OCI-LY3 (cell line): ENCODE results near the gene NELL2.

Source experiments
- H2AFZ ChIP-seq: fragments of 200-600, 300-600 bp; shearing (Covaris generic); 2 replicates; pipeline ENCODE4 v1.6.0; 2014; ENCODE audit warnings: antibody characterized with exemption, low read depth, low read length
- H3K27ac ChIP-seq: fragments of 200-600, 300-600 bp; sonication (generic); 2 replicates; pipeline ENCODE4 v1.5.1; 2014; ENCODE audit warnings: mild to moderate bottlenecking, low read length, moderate library complexity, mixed read lengths
- H3K27me3 ChIP-seq: fragments of 200-600, 300-600 bp; sonication (generic); 2 replicates; pipeline ENCODE4 v1.6.1; 2014; ENCODE audit warnings: low read depth, low read length, mixed read lengths
- H3K36me3 ChIP-seq: fragments of 200-600, 300-600 bp; sonication (generic); replicated peaks from 2 replicates; pipeline ENCODE3; 2014; ENCODE audit warnings: low read depth, low read length, mixed read lengths
- H3K4me1 ChIP-seq: fragments of 300-600, 200-600 bp; sonication (generic); 2 replicates; pipeline ENCODE4 v1.6.1; 2014; ENCODE audit warnings: low read length, mixed read lengths
- H3K4me2 ChIP-seq: fragments of 200-600, 300-600 bp; sonication (generic); 2 replicates; pipeline ENCODE4 v1.6.1; 2014; ENCODE audit warnings: low read length, mixed read lengths
- H3K4me3 ChIP-seq: fragments of 300-600, 200-600 bp; sonication (generic); 2 replicates; pipeline ENCODE4 v1.5.1; 2014; ENCODE audit warnings: antibody characterized with exemption, mild to moderate bottlenecking, low read length, moderate library complexity
- H3K79me2 ChIP-seq: fragments of 300-600, 200-600 bp; shearing (Covaris generic); 2 replicates; pipeline ENCODE4 v1.6.1; 2014; ENCODE audit warnings: mild to moderate bottlenecking, low read length, mixed read lengths
- H3K9ac ChIP-seq: fragments of 300-600, 200-600 bp; shearing (Covaris generic); 2 replicates; pipeline ENCODE4 v1.6.0; 2014; ENCODE audit warnings: mild to moderate bottlenecking, low read length, moderate library complexity
- H3K9me3 ChIP-seq: fragments of 200-600, 300-600 bp; shearing (Covaris generic); 2 replicates; pipeline ENCODE4 v1.6.1; 2014; ENCODE audit warnings: low read length, mixed read lengths; ENCODE audit not compliant: insufficient read depth
- H4K20me1 ChIP-seq: fragments of 200-600, 300-600 bp; sonication (generic); 2 replicates; pipeline ENCODE4 v1.6.1; 2016; ENCODE audit warnings: low read length, mixed read lengths; ENCODE audit not compliant: insufficient read depth
- EZH2phosphoT487 ChIP-seq: fragments of 200-600 bp; shearing (Covaris generic); IDR thresholded peaks from 2 replicates; pipeline ENCODE4 v1.6.1; 2018; ENCODE audit warnings: antibody characterized with exemption, mixed run types, low read depth
- TF ChIP-seq, protein P1 (sequence below): fragments of 200-600, 300-600 bp; sonication (generic); IDR thresholded peaks from 2 replicates; pipeline ENCODE4 v1.5.1; 2014; ENCODE audit warnings: antibody characterized with exemption, low read length, low read depth

NELL2 gene

DNA sequence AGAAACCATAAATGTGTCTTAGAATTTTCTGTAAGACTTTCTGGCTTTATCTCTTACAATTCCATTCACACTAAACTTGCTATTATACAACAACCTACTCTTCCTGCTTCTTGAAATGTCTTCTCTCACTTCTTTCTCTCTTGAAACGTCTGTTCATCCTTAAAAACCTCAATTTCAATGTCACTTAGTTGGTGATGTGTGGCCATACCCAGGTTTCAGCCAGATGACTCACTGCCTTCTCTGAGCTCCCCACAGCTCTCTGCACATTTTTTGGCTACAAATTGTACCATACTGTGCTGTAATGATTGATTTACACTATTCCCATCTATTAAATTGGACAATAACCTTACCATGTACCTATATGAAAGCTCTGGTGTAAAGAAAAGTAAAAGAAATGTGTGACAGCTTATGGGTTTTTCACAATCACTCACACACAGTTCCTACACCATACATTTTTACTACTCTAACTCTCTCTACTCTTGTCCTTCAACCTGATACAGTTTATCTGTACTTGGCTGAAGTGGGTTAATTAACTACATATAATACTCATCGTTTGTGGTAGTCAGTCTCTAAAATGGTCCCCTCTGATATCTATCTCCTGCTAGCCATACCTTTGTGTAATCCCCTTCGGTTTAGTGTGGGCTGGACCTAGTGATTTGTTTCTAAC, 222.1 kb downstream of the NELL2 start:
- no peak overlapping the region for H3K9ac ChIP-seq
- H3K4me1 ChIP-seq, result no peaks in the 10 kb centered on the region

GRCh38 chr12:44649693-44650092, 226.4 kb downstream of the NELL2 start:
- Histone ChIP-seq H3K27ac (no peak overlapping the region), H3K36me3 (no peaks in the 10 kb centered on the region), H3K4me3 (no peak overlapping the region), H3K9me3 (peaks cover 3% of the 10 kb centered on the region; the same call in 1 of the 2 replicates), H4K20me1 (no peaks in the 10 kb centered on the region), H3K9ac (no peak overlapping the region), H2AFZ (no peak overlapping the region), H3K27me3 (no peaks in the 10 kb centered on the region), H3K4me2 (no peak overlapping the region), H3K4me1 (no peaks in the 10 kb centered on the region), H3K79me2 (no peaks in the 10 kb centered on the region)
- TF ChIP-seq, protein P1, sequence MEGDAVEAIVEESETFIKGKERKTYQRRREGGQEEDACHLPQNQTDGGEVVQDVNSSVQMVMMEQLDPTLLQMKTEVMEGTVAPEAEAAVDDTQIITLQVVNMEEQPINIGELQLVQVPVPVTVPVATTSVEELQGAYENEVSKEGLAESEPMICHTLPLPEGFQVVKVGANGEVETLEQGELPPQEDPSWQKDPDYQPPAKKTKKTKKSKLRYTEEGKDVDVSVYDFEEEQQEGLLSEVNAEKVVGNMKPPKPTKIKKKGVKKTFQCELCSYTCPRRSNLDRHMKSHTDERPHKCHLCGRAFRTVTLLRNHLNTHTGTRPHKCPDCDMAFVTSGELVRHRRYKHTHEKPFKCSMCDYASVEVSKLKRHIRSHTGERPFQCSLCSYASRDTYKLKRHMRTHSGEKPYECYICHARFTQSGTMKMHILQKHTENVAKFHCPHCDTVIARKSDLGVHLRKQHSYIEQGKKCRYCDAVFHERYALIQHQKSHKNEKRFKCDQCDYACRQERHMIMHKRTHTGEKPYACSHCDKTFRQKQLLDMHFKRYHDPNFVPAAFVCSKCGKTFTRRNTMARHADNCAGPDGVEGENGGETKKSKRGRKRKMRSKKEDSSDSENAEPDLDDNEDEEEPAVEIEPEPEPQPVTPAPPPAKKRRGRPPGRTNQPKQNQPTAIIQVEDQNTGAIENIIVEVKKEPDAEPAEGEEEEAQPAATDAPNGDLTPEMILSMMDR, result no peak
- no peak for TF ChIP-seq EZH2phosphoT487

More for the DNA sequence above, 222.1 kb downstream of the NELL2 start:
- Histone ChIP-seq H3K4me3 (no peak overlapping the region), H4K20me1 (no peaks in the 10 kb centered on the region), H3K4me2 (no peak overlapping the region), H3K79me2 (no peaks in the 10 kb centered on the region), H2AFZ (no peak overlapping the region), H3K36me3 (no peaks in the 10 kb centered on the region), H3K27me3 (no peaks in the 10 kb centered on the region), H3K27ac (no peak overlapping the region), H3K9me3 (peaks cover 3% of the 10 kb centered on the region; the same call in 1 of the 2 replicates)
- TF ChIP-seq, protein P1, result no peak
- no peak for TF ChIP-seq EZH2phosphoT487

DNA sequence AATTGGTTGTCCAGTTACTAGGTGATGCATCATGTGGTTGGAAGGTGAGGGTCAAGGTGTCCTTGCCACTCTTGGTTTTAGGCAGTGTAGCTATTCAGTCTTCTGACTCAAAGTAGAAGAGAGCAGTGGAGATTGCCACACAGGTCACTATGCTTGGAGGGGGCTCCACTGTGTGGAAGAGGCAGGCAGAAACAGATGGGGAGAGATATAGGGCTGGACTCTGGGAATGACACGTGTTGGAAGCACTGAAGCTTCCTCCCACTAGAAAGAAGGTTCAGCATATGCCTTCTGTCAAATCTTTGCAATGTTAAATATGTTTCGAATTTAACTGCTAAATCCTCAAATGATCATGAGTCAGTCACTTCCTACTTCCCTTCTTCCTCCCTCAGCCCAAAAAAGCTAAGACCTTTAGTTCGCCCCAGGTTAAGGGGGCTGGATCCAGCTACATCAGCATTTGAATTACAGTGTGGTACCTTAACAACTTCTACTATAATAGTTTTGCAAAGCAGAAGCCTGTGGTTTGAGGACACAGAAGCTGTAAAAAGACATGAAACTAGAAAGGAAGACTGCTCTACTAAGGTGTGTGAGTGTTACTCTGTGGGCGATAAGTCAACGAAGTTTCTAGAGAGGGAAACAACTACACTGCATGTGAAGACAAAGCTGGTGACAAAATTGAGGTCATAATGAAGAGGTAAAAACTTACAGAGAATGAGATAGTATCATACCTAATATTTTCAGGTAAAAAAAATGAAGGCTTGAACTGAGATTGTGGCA, 228.0 kb downstream of the NELL2 start:
- Histone ChIP-seq H3K27ac (no peak overlapping the region), H3K27me3 (no peaks in the 10 kb centered on the region), H3K9ac (no peak overlapping the region), H3K79me2 (no peaks in the 10 kb centered on the region), H2AFZ (no peak overlapping the region), H3K9me3 (no peaks in the 10 kb centered on the region), H3K4me1 (no peaks in the 10 kb centered on the region), H3K36me3 (no peaks in the 10 kb centered on the region), H3K4me3 (no peak overlapping the region), H3K4me2 (no peak overlapping the region), H4K20me1 (no peaks in the 10 kb centered on the region)
- TF ChIP-seq, protein P1, result no peak

DNA sequence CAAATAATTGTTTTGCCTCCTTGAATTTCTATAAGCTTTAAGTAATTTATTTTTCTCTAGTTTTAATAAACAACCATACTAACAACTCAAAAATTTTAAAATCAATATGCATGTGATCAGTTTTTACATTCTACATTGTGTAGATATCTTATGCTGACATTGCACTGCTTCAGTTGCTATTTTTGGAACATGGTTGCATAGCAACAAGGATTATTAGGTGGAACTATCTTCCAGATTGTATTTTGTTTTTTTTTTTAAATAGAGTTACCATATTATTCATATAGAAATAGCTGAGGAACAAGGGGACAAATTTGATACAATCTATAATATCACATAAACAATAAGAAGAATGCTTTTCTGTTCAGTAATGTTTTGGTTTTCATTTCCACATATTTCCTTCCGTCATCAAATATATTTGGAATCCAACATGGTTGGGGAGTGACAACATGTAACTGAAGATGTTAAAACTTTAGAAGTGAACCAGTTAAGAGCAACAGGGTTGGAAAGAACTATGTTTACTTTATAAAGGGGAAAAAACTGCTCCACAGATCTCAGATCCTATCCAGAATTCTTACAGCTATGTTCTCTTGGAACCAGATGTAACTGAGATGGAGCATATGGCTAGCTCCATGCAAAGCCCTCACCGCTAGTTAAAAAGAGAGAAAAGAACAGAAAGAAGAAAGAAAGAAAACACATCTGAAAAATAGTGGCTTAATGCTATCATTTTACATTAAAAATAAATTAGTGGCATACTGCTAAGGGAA, 235.5 kb downstream of the NELL2 start:
- TF ChIP-seq EZH2phosphoT487, result no peak
- TF ChIP-seq, protein P1, result no peak
- Histone ChIP-seq H4K20me1 (no peaks in the 10 kb centered on the region), H3K27me3 (no peaks in the 10 kb centered on the region), H3K27ac (no peak overlapping the region), H3K4me2 (no peak overlapping the region), H3K9ac (no peak overlapping the region), H3K79me2 (no peaks in the 10 kb centered on the region), H2AFZ (no peak overlapping the region), H3K4me3 (no peak overlapping the region), H3K9me3 (no peaks in the 10 kb centered on the region), H3K36me3 (no peaks in the 10 kb centered on the region), H3K4me1 (no peaks in the 10 kb centered on the region)
